ENCODE results near the gene ATXN10.

DNA sequence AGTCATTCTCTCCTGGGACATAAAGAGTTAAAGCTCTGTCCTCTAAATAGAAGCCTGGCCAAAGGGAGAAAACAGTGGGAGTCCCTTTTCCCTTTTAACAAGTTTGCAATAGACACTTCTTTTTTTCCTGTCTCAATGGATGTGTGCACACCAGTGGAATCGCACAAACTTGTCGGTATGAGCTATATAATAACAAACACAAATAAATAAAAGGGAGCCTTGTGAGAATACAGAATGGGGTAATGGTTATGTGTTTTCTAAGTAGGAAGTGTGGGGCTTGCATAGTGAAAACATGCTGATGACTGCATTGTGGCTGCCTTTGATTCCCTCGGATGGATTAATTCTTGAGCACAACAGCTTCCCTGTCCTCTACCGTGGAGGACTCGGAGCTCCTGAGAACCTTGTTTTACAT, 173.4 kb downstream of the ATXN10 start:
- TF ChIP-seq, protein P1, sequence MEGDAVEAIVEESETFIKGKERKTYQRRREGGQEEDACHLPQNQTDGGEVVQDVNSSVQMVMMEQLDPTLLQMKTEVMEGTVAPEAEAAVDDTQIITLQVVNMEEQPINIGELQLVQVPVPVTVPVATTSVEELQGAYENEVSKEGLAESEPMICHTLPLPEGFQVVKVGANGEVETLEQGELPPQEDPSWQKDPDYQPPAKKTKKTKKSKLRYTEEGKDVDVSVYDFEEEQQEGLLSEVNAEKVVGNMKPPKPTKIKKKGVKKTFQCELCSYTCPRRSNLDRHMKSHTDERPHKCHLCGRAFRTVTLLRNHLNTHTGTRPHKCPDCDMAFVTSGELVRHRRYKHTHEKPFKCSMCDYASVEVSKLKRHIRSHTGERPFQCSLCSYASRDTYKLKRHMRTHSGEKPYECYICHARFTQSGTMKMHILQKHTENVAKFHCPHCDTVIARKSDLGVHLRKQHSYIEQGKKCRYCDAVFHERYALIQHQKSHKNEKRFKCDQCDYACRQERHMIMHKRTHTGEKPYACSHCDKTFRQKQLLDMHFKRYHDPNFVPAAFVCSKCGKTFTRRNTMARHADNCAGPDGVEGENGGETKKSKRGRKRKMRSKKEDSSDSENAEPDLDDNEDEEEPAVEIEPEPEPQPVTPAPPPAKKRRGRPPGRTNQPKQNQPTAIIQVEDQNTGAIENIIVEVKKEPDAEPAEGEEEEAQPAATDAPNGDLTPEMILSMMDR (IDR thresholded peaks at IDR 0.05; ENCODE audit: low read depth, low read length): no peak
- no peak for TF ChIP-seq POLR2A (IDR thresholded peaks at IDR 0.05; ENCODE audit: extremely low read depth, insufficient read length)

All from NB4 (cell line).